ENCODE data around the gene CHD3.

GRCh38 chr17:7916385-7916682 lies 27.7 kb downstream of the CHD3 start:
- no peak for TF ChIP-seq POLR2AphosphoS5 (IDR thresholded peaks at IDR 0.05; ENCODE audit: low read depth)
- TF ChIP-seq CTCF (conservative IDR thresholded peaks at IDR 0.05; ENCODE audit: low read depth in 2 of 2), result no peak
- no peak for TF ChIP-seq JUNB (IDR thresholded peaks at IDR 0.05; ENCODE audit: unreplicated experiment)

All from GM23338 (cell line).